Measurements from ENCODE around the gene MEGF6.

The MEGF6 gene

DNA sequence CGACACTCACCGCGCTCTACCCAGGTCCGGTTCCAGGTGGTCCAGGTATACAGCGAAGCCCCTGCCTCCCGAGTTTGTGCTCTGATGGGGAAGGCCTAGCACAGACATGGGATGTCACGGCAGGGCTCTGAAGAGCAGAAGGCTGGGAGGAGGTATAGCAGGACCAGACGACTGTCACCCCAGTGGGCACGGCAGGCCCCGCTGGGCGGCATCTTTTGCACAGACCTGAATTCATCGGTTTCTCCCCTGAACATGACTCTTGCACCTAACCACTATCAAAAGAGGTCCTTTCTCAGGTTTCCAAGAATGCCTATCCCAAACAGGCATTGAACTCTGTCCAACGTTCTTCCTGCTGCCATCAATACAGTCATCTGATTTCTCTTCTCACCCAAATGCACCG, 126.3 kb downstream of the MEGF6 start:
- no peak for DNase-seq (ENCODE audit: low read depth in 2 of 2)

DNA sequence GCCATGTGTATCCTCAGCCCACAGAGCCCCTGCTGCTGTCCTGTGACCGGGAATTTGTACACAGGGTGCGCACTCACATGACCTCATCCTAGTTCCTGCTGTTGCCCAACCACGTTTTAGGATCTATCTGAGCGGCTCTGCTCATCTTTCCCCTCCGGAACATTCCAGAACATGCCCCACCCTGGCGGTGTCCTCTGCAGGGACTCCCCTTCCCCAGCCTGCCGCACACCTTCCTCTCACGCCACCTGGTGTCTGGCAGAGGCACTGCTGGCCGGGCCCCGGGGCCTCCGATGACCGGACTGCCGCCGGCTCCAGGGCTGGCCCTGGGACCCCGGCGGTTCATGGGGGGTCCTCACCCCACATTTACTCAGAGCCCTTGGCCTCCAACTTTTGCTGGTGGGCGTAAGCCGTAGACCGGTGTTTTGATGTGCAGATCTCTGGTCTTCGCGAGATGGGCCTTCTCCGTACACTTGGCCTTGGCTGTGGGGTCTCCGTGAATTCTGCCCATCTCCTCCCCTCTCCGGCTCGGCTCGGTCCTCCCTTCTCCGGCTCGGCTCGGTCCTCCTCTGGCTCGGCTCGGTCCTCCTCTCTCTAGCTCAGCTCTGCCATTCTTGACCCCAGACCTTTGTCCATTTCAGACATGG, 127.4 kb downstream of the MEGF6 start:
- peak; percentile 8 to 32 for DNase-seq (ENCODE audit: low read depth in 2 of 2)

DNA sequence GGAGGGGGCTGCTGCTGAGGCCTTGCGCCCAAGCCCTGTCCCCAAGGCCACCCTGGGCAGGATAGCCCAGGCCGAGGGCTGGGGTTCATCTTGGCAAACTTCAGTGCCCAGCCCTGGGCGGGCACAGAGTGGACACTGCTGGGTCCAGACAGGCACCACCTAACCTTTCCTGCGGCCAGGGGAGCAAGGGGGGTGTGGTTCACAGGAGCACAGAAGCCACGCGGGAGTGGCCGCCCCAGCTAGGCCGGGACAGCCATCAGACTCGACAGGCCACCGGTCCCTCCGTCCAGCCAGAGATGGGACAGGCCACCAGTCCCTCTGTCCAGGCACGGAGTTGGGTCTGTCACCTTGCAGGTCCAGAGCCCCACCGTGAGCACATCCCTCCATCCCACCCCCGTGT, 127.9 kb downstream of the MEGF6 start:
- DNase-seq (ENCODE audit: low read depth in 2 of 2): no peak

DNA sequence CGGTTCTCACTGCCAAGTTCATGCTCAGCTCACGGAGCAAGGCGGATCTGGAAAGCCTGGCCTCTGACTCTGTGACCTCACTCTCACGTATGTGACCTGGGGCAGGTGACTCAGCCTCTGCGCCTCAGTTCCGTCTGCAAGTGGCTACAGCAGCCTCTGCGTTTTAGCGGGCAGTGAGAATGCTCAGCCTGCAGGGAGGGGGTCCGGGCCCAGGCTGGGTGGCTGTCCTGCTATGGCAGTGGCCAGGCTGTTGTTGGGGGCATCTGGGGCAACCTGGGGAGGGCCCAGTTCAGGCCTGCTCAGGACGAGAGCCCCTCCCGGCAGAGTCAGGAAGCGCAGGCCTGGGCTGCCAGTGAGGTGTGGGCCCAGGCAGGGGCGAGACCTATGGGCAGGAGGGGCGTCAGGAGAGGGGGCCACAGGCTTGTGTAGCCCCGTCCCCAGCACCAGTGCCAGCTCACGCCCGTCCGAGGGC, 128.9 kb downstream of the MEGF6 start:
- DNase-seq (ENCODE audit: low read depth in 2 of 2): no peak

DNA sequence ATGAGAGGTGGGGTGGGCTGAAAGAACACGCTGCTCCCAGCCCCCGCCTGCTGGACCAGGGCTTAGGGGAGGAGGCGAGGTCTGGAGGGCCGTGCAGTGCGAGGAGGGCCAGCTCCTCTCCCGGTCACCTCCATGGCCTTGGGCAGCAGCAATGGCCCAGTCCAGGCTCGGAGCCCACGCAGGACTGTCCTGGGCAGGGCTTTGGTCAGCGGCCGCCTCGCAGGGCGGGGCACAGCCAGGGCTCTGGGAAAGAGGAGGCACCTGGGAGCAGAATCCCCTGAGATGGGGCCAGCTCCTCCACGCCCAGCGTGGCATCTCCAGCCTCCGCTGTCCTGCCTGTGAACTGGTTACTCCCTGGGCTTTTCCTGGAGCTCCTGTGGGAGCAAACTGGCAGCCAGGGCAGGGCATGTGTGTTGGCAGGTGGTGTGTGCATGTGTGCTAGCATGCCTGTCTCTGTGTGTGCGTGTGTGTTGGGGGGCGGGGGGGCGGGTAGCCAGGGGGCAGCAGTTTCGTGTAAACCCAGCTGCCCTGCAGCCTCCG, 129.4 kb downstream of the MEGF6 start:
- no peak for DNase-seq (ENCODE audit: low read depth in 2 of 2)

DNA sequence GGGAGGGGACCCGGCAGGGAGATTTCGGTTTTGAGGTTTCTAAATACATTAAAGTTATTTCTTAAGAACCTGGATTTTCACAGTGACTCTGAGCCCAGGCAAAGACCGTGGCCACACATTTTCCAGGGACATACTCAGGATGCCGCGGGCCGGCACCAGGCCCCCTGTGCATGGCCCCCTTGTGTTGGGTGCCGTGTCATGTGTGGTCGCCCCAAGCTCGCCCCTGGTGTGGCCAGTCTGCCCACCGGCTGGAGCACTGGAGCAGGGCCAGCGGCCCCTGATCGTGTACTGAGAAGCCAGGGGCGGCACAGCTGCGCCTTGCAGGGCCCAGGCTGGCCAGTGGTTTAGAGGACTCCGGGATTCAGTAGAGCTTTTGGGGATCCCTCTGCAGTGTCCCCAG, 130.3 kb downstream of the MEGF6 start:
- no peak for DNase-seq (ENCODE audit: low read depth in 2 of 2)

DNA sequence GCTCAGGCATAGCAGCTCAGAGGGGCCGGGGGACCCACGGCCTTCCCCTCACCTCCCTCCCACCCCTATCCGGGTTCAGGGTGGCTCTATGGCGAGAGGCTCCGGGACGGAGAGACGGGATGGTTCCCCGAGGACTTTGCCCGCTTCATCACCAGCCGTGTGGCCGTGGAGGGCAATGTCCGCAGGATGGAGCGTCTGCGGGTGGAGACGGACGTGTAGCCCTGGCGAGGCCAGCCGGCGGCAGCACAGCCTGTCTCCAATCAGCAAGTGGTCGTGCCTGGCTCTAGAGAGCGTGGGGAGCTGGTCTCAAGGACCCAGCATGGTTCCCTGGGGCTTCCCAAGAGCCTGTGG, 131.0 kb downstream of the MEGF6 start:
- no peak for DNase-seq (ENCODE audit: low read depth in 2 of 2)

DNA sequence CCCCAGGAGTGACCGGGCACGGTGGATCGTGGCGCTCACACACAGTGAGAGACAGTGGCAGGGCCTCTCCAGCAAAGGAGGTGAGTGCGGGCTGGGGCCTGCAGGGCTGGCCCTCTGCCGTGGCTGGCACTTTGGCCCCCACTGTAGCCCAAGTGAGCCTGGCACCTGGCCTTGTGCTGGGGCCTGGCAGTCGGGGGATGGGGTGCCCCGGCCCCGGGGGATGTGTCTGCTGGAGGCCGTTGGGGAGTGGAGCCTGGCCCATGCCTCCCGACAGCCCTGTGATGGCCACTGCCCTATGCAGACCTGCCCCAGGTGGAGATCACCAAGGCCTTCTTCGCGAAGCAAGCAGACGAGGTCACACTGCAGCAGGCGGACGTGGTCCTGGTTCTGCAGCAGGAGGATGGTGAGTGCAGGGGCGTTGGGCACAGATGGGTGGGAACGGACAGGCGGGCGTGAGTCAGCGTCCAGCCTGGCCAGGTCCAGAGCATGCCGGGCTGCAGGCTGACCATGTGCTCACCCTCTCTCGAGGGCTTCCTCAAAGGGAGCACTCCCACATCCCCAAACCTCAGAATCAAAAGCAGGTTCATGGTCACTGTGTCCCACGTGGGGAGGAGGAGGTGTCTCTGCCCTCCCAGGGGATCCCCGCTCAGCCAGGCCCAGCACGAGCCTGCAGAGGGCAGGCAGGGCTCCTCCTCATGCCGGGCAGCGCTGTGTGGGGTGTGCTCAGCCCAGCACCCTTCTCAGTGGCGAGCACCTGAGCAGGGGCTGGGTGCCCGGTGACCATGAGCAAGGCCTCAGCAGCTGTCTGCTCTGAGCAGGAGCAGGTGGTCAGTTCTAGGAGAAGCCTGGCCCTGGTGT, 131.6 kb downstream of the MEGF6 start:
- no peak for DNase-seq (ENCODE audit: low read depth in 2 of 2)

DNA sequence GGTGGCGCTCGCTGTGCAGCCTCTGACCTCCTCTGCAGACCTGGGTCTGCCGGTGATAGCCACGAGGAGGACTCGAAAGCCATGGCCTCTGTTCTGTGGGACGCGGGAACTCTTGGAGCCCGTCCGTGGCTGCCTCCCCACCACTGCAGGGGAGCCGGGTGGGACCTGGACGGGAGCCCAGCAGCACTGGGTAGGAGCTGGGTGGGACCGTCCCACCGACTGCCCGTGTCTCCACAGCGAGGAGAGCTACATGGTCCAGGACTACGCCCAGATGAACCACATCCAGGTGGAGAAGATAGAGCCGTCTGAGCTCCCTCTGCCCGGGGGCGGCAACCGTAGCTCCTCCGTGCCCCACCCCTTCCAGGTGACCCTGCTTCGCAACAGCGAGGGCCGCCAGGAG, 133.1 kb downstream of the MEGF6 start:
- DNase-seq (ENCODE audit: low read depth in 2 of 2): no peak

DNA sequence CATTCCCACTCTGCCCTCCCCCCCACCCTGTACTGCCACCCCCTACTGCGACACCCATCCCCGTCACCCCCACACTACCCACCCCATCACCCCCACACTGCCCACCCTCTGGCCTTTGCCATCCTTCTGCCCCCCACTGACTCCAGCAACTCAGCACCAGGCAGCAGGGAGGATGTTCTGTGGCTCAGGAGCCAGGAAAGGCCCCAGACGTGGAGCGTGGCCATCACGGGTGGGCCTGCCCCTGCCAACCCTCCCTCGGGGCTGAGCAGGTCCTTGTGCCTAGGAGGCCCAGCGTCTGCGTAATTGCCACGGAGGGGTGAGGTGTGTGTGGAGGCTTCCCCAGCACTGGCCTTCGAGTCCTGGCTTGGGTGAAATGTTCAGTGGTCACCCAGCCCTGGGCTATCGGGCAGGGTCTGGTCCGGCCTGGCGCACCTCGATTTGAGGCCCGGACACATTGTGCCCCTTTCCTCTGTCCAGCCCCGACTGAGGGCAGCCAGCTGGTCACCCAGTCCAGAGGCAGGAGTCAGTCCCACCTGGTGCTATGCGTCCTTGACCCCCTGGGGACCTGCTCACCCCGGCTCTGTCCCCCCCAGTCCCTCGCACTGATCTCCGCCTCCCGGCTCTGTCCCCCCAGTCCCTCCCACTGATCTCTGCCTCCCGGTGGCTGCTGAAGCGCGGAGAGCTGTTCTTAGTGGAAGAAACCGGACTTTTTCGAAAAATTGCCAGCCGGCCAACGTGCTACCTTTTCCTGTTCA, 133.9 kb downstream of the MEGF6 start:
- DNase-seq (ENCODE audit: low read depth in 2 of 2): no peak

DNA sequence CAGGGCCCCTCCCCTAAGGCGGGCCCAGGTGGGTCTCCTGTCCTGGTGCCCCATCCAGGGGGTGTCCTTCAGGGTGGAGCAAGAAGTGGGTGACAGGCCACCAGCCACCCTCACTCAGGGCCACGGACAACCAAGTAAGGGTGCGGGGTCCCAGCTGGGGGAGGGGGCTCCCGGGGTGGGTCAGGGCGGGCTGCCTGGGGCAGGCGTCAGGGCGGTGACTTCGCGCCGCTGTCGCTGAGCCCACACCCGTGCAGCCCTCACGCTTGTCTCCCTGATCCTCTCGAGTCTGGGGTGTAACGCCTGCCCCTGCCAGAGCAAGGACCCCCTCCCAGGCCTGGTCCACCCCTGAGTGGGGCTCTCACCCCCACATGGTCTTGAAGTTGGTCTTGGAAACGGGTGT, 134.6 kb downstream of the MEGF6 start:
- no peak for DNase-seq (ENCODE audit: low read depth in 2 of 2)

DNA sequence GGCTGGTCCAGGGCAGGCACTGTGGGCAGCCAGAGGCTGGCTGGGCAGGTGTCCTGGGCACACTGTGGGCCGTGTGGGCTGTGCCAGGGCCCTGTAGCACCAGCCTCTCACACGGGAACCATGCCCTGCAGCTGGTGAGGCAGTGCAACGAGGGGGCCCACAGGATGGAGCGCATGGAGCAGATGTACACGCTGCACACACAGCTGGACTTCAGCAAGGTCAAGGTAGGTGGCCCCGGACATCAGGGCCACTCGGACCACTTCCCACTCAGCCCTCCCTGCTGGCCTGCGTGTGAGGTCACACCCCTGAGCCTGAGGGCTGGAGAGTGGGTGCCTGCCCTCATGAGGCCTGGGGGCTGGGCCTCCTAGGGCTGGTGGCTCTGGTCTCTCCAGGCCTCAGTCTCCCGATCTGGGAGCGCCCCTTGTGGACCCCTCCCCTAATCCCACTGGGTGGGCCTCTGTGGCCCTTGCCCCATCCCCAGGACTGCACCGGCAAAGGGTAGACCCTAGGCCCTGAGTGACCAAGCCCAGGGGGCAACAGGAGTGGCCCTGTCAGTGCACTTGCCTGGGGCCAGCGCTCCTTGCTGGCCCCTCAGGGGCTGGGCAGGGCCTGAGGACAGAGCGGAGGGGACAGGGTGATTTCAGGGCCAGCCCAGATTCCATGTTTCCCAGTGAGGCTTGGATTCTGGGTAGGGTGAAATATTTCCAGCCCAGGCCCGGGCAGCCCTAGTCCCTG, 135.3 kb downstream of the MEGF6 start:
- DNase-seq (ENCODE audit: low read depth in 2 of 2): no peak

DNA sequence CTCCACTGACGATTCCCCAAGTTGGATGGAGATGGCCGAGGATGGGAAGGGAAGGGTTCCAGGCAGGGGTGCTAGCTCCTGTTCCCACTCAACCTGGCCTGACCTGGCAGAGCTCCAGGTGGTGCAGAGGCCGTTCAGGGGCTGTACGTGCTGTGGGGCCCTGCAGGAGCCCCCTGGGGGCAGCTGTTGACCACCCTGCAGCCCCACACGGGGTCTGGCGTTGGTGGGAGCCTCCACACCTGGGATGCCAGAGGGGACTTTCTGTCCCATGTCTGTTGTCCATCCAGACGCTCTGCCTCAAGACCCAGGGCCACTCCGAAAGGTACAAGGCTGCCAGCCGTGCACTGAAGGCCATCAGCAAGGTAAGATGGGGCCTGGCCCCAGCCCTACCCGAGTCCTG, 136.9 kb downstream of the MEGF6 start:
- no peak for DNase-seq (ENCODE audit: low read depth in 2 of 2)

DNA sequence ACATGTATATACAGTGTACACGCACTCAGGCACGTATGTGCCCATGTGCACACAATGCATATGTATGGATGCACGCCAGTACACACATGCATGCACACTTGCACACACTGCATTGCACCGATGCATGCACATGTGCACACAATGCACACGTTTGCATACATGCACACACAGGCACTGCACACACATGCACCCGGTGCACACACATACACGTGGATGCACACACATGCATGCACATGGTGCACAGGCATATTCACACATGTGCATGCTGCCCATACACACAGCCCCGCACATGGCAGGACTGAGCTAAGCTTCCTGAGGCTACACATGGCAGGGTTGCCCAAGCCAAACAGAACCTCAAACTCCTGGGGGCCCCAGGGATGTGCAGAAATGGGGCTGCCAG, 137.3 kb downstream of the MEGF6 start:
- DNase-seq (ENCODE audit: low read depth in 2 of 2): no peak

DNA sequence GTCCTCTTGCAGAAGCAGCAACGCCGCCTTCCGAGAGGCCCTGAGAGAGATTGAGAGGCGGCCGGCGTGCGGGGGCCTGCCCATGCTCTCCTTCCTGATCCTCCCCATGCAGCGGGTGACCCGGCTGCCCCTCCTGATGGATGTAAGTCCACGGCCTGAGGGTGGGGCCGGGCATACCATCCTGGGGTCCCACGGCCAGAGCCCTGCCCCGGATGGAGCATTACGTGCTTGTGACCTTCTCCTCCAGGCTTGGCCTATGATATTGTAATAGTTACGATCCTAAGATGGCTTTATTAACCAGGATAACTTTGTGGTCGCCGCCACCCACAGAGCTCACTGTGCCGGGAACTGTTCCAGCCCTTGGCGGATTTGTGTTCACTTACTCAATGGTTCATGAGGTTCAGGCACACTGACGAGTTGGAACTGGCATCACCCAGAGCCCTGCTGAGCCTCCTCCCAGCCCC, 137.9 kb downstream of the MEGF6 start:
- no peak for DNase-seq (ENCODE audit: low read depth in 2 of 2)

DNA sequence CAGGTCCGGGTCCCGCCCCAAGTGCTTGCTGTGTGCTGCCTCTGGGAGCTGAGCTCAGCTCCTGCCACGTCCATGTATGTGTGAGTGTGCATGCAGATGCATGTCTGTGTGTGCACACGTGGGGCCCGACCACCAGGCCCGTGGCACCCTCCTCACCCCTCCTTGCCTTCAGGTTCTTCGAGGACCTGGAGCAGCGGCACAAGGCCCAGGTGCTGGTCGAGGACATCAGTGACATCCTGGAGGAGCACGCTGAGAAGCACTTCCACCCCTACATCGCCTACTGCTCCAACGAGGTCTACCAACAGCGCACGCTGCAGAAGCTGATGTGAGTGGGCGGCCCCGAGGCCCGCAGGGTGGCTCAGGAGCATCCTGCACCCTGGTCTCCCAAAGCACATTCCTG, 138.4 kb downstream of the MEGF6 start:
- no peak for DNase-seq (ENCODE audit: low read depth in 2 of 2)

DNA sequence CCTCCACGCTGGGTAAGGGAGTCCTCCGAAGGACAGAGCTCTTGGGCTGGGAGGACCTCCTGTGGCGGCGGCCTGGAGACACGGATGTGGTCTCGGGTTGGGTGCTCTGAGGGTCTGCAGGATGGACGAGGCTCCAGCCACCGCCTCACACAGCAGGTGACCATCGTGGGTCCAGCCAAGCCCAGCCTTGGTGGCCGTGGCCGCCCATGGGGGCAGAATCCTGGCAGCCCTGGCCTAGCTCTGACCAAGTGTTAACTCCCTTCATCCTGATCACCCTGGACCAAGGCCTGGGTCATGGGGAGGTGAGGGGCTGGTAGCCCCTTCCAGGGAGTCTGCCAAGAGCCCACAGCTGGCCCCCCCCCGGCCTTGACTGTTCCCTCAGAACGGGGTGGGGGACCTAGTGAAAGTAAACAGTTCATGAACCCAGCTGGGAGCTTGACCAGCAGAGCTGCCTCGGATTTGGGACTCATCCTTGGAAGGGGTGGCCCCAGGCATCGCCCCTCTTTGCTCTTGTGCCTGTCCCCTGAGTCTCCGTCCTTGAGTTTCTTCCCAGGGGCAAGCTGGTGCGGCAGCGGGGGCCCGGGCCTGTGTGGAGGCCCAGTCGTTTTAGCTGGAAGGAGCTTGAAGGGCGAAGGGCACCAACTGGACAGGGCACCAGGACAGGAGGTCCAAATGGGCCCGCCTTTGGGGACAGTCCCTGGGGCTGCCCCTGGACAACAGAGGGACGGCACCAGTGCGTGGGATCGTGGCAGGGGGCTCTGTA, 139.0 kb downstream of the MEGF6 start:
- no peak for DNase-seq (ENCODE audit: low read depth in 2 of 2)

DNA sequence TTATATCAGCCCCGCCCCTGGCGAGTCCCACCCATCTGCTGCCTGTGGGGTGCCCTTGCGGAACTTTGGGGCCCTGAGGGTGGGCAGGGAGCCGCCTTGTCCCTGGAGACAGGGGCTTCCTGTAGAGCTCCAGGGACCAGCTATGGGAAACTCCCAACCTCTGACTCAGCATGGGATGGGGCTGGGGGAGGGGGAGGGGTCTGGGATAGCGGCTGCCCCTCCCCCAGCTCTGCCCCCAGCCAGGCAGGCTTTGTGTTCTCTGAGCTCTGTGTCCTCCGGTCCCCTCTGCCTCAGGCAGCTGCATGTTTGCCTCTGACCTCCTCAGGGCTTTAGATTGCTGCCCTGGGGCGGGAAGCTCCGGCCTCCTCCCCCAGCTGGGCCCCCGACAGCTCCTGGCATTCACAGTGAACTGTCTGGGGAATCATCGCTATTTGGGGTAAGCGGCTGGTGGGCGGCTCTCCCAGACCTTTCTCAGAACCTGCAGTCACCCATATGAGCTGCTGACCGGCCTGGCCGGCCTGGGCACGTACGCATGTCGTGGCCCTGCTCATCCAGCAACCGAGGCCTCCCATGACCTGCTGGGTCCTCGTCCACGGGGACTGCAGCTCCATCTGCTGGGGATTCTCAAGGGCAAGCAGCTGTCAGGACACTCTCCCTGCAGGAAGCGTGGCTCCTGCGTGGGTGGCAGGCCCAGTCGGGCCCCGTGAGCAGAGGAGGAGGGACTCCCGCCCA, 139.8 kb downstream of the MEGF6 start:
- DNase-seq (ENCODE audit: low read depth in 2 of 2): no peak

DNA sequence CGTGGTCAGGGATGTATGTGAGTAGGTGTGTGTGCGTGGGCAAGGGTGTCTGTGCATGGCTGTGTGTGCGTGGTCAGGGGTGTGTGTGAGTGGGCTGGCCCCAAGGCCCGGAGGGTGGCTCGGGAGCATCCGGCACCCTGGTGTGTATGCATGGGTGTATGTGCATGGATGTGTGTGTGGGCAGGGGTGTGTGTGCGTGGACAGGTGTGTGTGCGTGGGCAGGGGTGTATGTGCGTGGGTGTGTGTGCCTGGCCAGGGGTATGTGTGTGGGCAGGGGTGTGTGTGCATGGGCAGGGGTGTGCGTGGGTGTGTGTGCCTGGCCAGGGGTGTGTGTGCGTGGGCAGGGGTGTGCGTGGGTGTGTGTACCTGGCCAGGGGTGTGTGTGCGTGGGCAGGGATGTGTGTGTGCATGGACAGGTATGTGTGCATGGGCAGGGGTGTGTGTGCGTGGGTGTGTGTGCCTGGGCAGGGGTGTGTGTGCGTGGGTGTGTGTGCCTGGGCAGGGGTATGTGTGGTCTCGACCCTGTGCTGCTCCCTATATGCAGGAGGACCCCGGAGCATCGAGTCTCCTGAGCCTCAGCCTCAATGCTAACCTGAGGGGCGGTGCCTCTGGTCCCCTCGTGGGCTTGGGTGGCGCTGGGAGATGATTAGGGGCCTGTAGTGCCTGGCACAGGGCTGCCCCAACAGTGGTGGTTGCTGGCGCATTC, 140.5 kb downstream of the MEGF6 start:
- no peak for DNase-seq (ENCODE audit: low read depth in 2 of 2)

Data from stimulated activated CD4-positive, alpha-beta T cell treated with anti-CD3 and anti-CD28 coated beads, Interleukin-1b, Interleukin-23, amount 100 ng/mL, for 4 hours (primary cell).